ENCODE measurements around the gene BCAS4. TPM values are rescaled to one million over a fixed set of nuclear protein-coding genes. Genes with fewer than 3 reads are reported as not detected.

The BCAS4 gene
- total RNA-seq, 2 donors from 2014 or later: 2.9 to 11.4 TPM

GRCh38 chr20:50801747-50802125 is 6.9 kb downstream of the BCAS4 start:
- no peaks in the 10 kb centered on the region for H3K9me3 ChIP-seq
- WGBS: 93% methylated on average over 5 of the region's 5 CpGs
- no peak overlapping the region for H3K4me3 ChIP-seq
- H3K27ac ChIP-seq: no peak overlapping the region
- no peak for DNase-seq (ENCODE audit: low spot score)
- no peaks in the 10 kb centered on the region for H3K27me3 ChIP-seq (replicated peaks; ENCODE audit: insufficient read depth)
- no peaks in the 10 kb centered on the region for H3K36me3 ChIP-seq
- intact Hi-C loops (cut with DNase I): no loop called here
- TF ChIP-seq POLR2AphosphoS5 (IDR thresholded peaks at IDR 0.05) (no peak), POLR2A (IDR thresholded peaks at IDR 0.05) (no peak), CTCF (IDR thresholded peaks at IDR 0.05) (no peak)
- H3K4me1 ChIP-seq (replicated peaks): no peaks in the 10 kb centered on the region

- TF ChIP-seq POLR2A (IDR thresholded peaks at IDR 0.05): no peak
- TF ChIP-seq CTCF (IDR thresholded peaks at IDR 0.05): no peak
- no peak for TF ChIP-seq POLR2AphosphoS5 (IDR thresholded peaks at IDR 0.05)
- no peak for DNase-seq (ENCODE audit: low spot score)
- Histone ChIP-seq H3K36me3 (no peaks in the 10 kb centered on the region), H3K9me3 (no peaks in the 10 kb centered on the region), H3K27me3 (replicated peaks; ENCODE audit: insufficient read depth) (no peaks in the 10 kb centered on the region), H3K27ac (no peak overlapping the region), H3K4me3 (no peak overlapping the region), H3K4me1 (replicated peaks) (no peaks in the 10 kb centered on the region)
- WGBS: 91% methylated on average over 8 of the region's 8 CpGs
- intact Hi-C loops (cut with DNase I): no loop called here
These were observed 7.4 kb downstream of the BCAS4 start for GRCh38 chr20:50802289-50802688.

GRCh38 chr20:50804437-50805348 is 9.8 kb downstream of the BCAS4 start:
- intact Hi-C loops (cut with DNase I): no loop called here
- H3K27me3 ChIP-seq (replicated peaks; ENCODE audit: insufficient read depth): no peaks in the 10 kb centered on the region
- WGBS: 37% methylated on average over 11 of the region's 11 CpGs

GRCh38 chr20:50805349-50805684 is 10.5 kb downstream of the BCAS4 start:
- no peak for DNase-seq (ENCODE audit: low spot score)
- no peaks in the 10 kb centered on the region for H3K36me3 ChIP-seq
- WGBS: 17% methylated on average over 1 of the region's 1 CpG
- H3K9me3 ChIP-seq: no peaks in the 10 kb centered on the region
- H3K27me3 ChIP-seq (replicated peaks; ENCODE audit: insufficient read depth): no peaks in the 10 kb centered on the region
- H3K4me3 ChIP-seq: no peak overlapping the region
- no peak overlapping the region for H3K27ac ChIP-seq
- intact Hi-C loops (cut with DNase I): no loop called here
- TF ChIP-seq POLR2AphosphoS5 (IDR thresholded peaks at IDR 0.05): no peak
- no peak for TF ChIP-seq CTCF (IDR thresholded peaks at IDR 0.05)
- no peak for TF ChIP-seq POLR2A (IDR thresholded peaks at IDR 0.05)
- H3K4me1 ChIP-seq (replicated peaks): no peaks in the 10 kb centered on the region

More at GRCh38 chr20:50804437-50805348, 9.8 kb downstream of the BCAS4 start:
- no peaks in the 10 kb centered on the region for H3K4me1 ChIP-seq (replicated peaks)
- no peak overlapping the region for H3K27ac ChIP-seq
- no peaks in the 10 kb centered on the region for H3K36me3 ChIP-seq
- no peak for DNase-seq (ENCODE audit: low spot score)
- no peaks in the 10 kb centered on the region for H3K9me3 ChIP-seq
- TF ChIP-seq POLR2AphosphoS5 (IDR thresholded peaks at IDR 0.05) (no peak), POLR2A (IDR thresholded peaks at IDR 0.05) (no peak), CTCF (IDR thresholded peaks at IDR 0.05) (no peak)
- H3K4me3 ChIP-seq: no peak overlapping the region

All from prostate gland (tissue), 2 donors.